Liver (tissue), 9 donors: ENCODE results near the gene EHBP1. TPM values are rescaled to one million over a fixed set of nuclear protein-coding genes. Genes with fewer than 3 reads are reported as not detected.

Experiments
- DNase-seq: peaks from one replicate; pipeline ENCODE4 v3.0.0-alpha.2; 2017; ENCODE audit warnings: low spot score
- H3K27ac ChIP-seq, 2 donors: one replicate each; pipeline ENCODE4 v1.7.0; 2013; ENCODE audit warnings: inconsistent platforms in 2 of 2, low read length in 2 of 2, control low read depth in 1 of 2, low read depth in 1 of 2, mild to moderate bottlenecking in 1 of 2
- H3K27me3 ChIP-seq, 4 donors: one replicate each; pipeline versions ENCODE4 v1.6.1 to v1.7.0; 2013; ENCODE audit warnings: low read length in 3 of 4, inconsistent platforms in 1 of 4, mild to moderate bottlenecking in 1 of 4, moderate library complexity in 1 of 4; ENCODE audit not compliant: control insufficient read depth in 4 of 4, insufficient read depth in 4 of 4
- H3K36me3 ChIP-seq, 4 donors: one replicate each; pipeline versions ENCODE4 v1.6.1 to v1.7.0; 2013; ENCODE audit warnings: low read length in 3 of 4, mild to moderate bottlenecking in 3 of 4, low read depth in 1 of 4, moderate library complexity in 1 of 4; ENCODE audit not compliant: control insufficient read depth in 4 of 4, insufficient read depth in 3 of 4
- H3K4me1 ChIP-seq, 4 donors: one replicate each; pipeline versions ENCODE4 v1.6.1 to v1.7.0; 2013; ENCODE audit warnings: low read length in 3 of 4, mild to moderate bottlenecking in 3 of 4, moderate library complexity in 1 of 4; ENCODE audit not compliant: control insufficient read depth in 4 of 4, insufficient read depth in 4 of 4
- H3K4me3 ChIP-seq, 3 donors: one replicate each; pipeline versions ENCODE4 v1.6.1 to v1.7.0; 2013; ENCODE audit warnings: low read length in 3 of 3, control low read depth in 1 of 3, low read depth in 1 of 3, mild to moderate bottlenecking in 1 of 3
- H3K9ac ChIP-seq, 2 donors: one replicate each; pipeline ENCODE4 v1.7.0; 2013; ENCODE audit warnings: low read length in 2 of 2, mild to moderate bottlenecking in 2 of 2, moderate library complexity in 2 of 2, control low read depth in 1 of 2, low read depth in 1 of 2
- H3K9me3 ChIP-seq, 4 donors: one replicate each; pipeline versions ENCODE4 v1.6.1 to v1.7.0; 2013; ENCODE audit warnings: low read length in 3 of 4; ENCODE audit not compliant: control insufficient read depth in 4 of 4
- CTCF ChIP-seq: fragments of 150-350 bp; IDR thresholded peaks from 2 replicates; pipeline ENCODE4 v1.5.1; 2017; ENCODE audit warnings: improper control_type of control experiment, low read depth, low read length; ENCODE audit not compliant: missing input control
- EGR1 ChIP-seq, 2 donors: IDR thresholded peaks; 2 replicates each; pipeline ENCODE4 v1.6.1; 2016 to 2018; ENCODE audit warnings: antibody characterized with exemption in 2 of 2, low read depth in 2 of 2
- FOXA1 ChIP-seq: IDR thresholded peaks from 2 replicates; pipeline ENCODE4 v1.6.1; 2016; ENCODE audit warnings: antibody characterized with exemption
- FOXA2 ChIP-seq: IDR thresholded peaks from 2 replicates; pipeline ENCODE4 v1.6.1; 2016; ENCODE audit warnings: antibody characterized with exemption
- GABPA ChIP-seq, 2 donors: IDR thresholded peaks in 1 of 2; conservative IDR thresholded peaks in 1 of 2; 2 replicates each; pipeline ENCODE4 v1.6.1; 2016; ENCODE audit warnings: antibody characterized with exemption in 2 of 2, mild to moderate bottlenecking in 1 of 2, moderate library complexity in 1 of 2
- HNF4A ChIP-seq, 2 donors: conservative IDR thresholded peaks; 2 replicates each; pipeline ENCODE4 v1.6.1; 2016; ENCODE audit warnings: antibody characterized with exemption in 2 of 2, mild to moderate bottlenecking in 2 of 2
- HNF4G ChIP-seq: IDR thresholded peaks from 2 replicates; pipeline ENCODE4 v1.6.1; 2016; ENCODE audit warnings: antibody characterized with exemption
- JUND ChIP-seq, 2 donors: IDR thresholded peaks; 2 replicates each; pipeline ENCODE4 v1.6.1; 2016; ENCODE audit warnings: antibody characterized with exemption in 2 of 2
- MAX ChIP-seq: IDR thresholded peaks from 2 replicates; pipeline ENCODE4 v1.6.1; 2016; ENCODE audit warnings: antibody characterized with exemption
- REST ChIP-seq: IDR thresholded peaks from 2 replicates; pipeline ENCODE4 v1.6.1; 2016; ENCODE audit warnings: antibody characterized with exemption, mild to moderate bottlenecking
- RXRA ChIP-seq, 2 donors: IDR thresholded peaks; 2 replicates each; pipeline ENCODE4 v1.6.1; 2017 to 2018; ENCODE audit warnings: antibody characterized with exemption in 2 of 2, mild to moderate bottlenecking in 1 of 2
- SP1 ChIP-seq: IDR thresholded peaks from 2 replicates; pipeline ENCODE4 v1.6.1; 2018; ENCODE audit warnings: antibody characterized with exemption, mild to moderate bottlenecking
- TAF1 ChIP-seq: conservative IDR thresholded peaks from 2 replicates; pipeline ENCODE4 v1.6.1; 2016; ENCODE audit warnings: antibody characterized with exemption, mild to moderate bottlenecking
- YY1 ChIP-seq: IDR thresholded peaks from 2 replicates; pipeline ENCODE4 v1.6.1; 2016; ENCODE audit warnings: antibody characterized with exemption, mild to moderate bottlenecking
- WGBS: extraction: QIAGEN DNeasy Blood & Tissue Kit; methylation state at CpG from one replicate; pipeline ENCODE4 v1.1.7; 2013; 5-methylcytosine and 5-hydroxymethylcytosine counted together
- polyA plus RNA-seq, 2 donors: library from polyadenylated mRNA; stranded (reverse) in 1 of 2; unstranded in 1 of 2; fragments of 200-250 nt in 1 of 2; fragments of >200 nt in 1 of 2; fragmentation: Nextera tagmentation in 1 of 2; extraction: Ambion mirVana in 1 of 2; gene quantifications; one replicate each; pipeline versions ENCODE4 v1.2.1 to v1.2.3, GENCODE V29; 2013 to 2015
- total RNA-seq, 2 donors: library from RNA; depleted of rRNA; stranded (reverse); fragments of >200 nt; gene quantifications; one replicate each; pipeline ENCODE4 v1.2.3, GENCODE V29; 2014
- TF ChIP-seq, protein P1 (sequence below): IDR thresholded peaks from 2 replicates; pipeline ENCODE4 v1.6.1; 2016; ENCODE audit warnings: antibody characterized with exemption
- donor health status: healthy.
- donor health status: healthy.
- donor health status: healthy.
- donor health status: healthy.
- donor health status: healthy.

EHBP1 gene
- total and polyA plus RNA-seq, 4 donors = 16.6 to 85.8 (median 24.4) TPM

- TF ChIP-seq FOXA2 (no peak), SP1 (no peak), CTCF (no peak), JUND (IDR thresholded peaks at IDR 0.05) (no peak), HNF4G (no peak), GABPA (IDR thresholded peaks at IDR 0.05 in 1 of 2, conservative IDR thresholded peaks at IDR 0.05 in 1 of 2) (no peak), YY1 (no peak), RXRA (IDR thresholded peaks at IDR 0.05) (no peak), EGR1 (IDR thresholded peaks at IDR 0.05; ENCODE audit: low read depth in 2 of 2) (no peak), TAF1 (no peak), MAX (no peak), HNF4A (conservative IDR thresholded peaks at IDR 0.05) (no peak), FOXA1 (no peak), REST (no peak)
- TF ChIP-seq, protein P1, sequence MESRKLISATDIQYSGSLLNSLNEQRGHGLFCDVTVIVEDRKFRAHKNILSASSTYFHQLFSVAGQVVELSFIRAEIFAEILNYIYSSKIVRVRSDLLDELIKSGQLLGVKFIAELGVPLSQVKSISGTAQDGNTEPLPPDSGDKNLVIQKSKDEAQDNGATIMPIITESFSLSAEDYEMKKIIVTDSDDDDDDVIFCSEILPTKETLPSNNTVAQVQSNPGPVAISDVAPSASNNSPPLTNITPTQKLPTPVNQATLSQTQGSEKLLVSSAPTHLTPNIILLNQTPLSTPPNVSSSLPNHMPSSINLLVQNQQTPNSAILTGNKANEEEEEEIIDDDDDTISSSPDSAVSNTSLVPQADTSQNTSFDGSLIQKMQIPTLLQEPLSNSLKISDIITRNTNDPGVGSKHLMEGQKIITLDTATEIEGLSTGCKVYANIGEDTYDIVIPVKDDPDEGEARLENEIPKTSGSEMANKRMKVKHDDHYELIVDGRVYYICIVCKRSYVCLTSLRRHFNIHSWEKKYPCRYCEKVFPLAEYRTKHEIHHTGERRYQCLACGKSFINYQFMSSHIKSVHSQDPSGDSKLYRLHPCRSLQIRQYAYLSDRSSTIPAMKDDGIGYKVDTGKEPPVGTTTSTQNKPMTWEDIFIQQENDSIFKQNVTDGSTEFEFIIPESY = no peak
- H3K9me3 ChIP-seq = no peaks in the 10 kb centered on the region
- H3K27me3 ChIP-seq = no peaks in the 10 kb centered on the region
- WGBS = 42% methylated on average over 2 of the region's 2 CpGs
- H3K4me3 ChIP-seq = no peak overlapping the region
- H3K27ac ChIP-seq = no peak overlapping the region
- no peak for DNase-seq
- H3K9ac ChIP-seq = no peak overlapping the region
- H3K36me3 ChIP-seq = no peaks in the 10 kb centered on the region
- H3K4me1 ChIP-seq = peaks cover 11 to 34% (median 23%) of the 10 kb centered on the region in 4 donors
Observed at GRCh38 chr2:62738981-62739936, 33.7 kb downstream of the EHBP1 start.
